ENCODE data around the gene ICA1L.

GRCh38 chr2:202756598-202756997, 115.0 kb downstream of the ICA1L start:
- TF ChIP-seq CTCF (IDR thresholded peaks at IDR 0.05; ENCODE audit: control extremely low read depth in 1 of 3, insufficient read depth in 1 of 3, low read depth in 1 of 3, low read length in 3 of 3), result no peak
- TF ChIP-seq POLR2AphosphoS5 (IDR thresholded peaks at IDR 0.05; ENCODE audit: low read depth, low read length), result no peak
- no peak for TF ChIP-seq CEBPB (IDR thresholded peaks at IDR 0.05; ENCODE audit: low read depth, low read length)
- TF ChIP-seq RAD21 (IDR thresholded peaks at IDR 0.05 in 1 of 2, conservative IDR thresholded peaks at IDR 0.05 in 1 of 2; ENCODE audit: low read depth in 2 of 2, low read length in 2 of 2), result no peak
- no peak for TF ChIP-seq POLR2A (IDR thresholded peaks at IDR 0.05; ENCODE audit: control extremely low read depth in 1 of 2, low read depth in 2 of 2, low read length in 2 of 2)
- no peak for TF ChIP-seq YY1 (IDR thresholded peaks at IDR 0.05; ENCODE audit: low read depth, low read length)
- no peak for TF ChIP-seq NRF1 (IDR thresholded peaks at IDR 0.05; ENCODE audit: low read depth, low read length)
- no peak for TF ChIP-seq KDM1A (IDR thresholded peaks at IDR 0.05; ENCODE audit: borderline replicate concordance, low read length)
- TF ChIP-seq EP300 (IDR thresholded peaks at IDR 0.05; ENCODE audit: borderline replicate concordance in 1 of 2, low read depth in 2 of 2, low read length in 2 of 2), result no peak
- TF ChIP-seq TEAD4 (IDR thresholded peaks at IDR 0.05; ENCODE audit: low read depth, low read length), result no peak
- TF ChIP-seq GABPA (IDR thresholded peaks at IDR 0.05; ENCODE audit: borderline replicate concordance, insufficient read depth, low read length), result no peak
- TF ChIP-seq SUZ12 (IDR thresholded peaks at IDR 0.05; ENCODE audit: low read length), result no peak
